ENCODE measurements around the gene CLGN.
A peak's percentile ranks its signal among the peaks of the same experiment; 100 is the strongest.

The CLGN gene

GRCh38 chr4:140372751-140373327, 54.6 kb downstream of the CLGN start:
- no peak for TF ChIP-seq CTCF (IDR thresholded peaks at IDR 0.05; ENCODE audit: low read depth, low read length, missing control alignments)
- in situ Hi-C loops (cut with HindIII; ENCODE audit: low pct_ligation_motif_present, low sequenced_read_pairs): no loop called here
- DNase-seq: peak; percentile 19

GRCh38 chr4:140368686-140369085, 58.8 kb downstream of the CLGN start:
- H3K36me3 ChIP-seq (replicated peaks): no peaks in the 10 kb centered on the region
- H3K27ac ChIP-seq: no peak overlapping the region
- in situ Hi-C loops (cut with HindIII; ENCODE audit: low pct_ligation_motif_present, low sequenced_read_pairs): no loop called here
- H3K4me3 ChIP-seq (ENCODE audit: low read depth, low read length): no peak overlapping the region
- no peak for TF ChIP-seq CTCF (IDR thresholded peaks at IDR 0.05; ENCODE audit: low read depth, low read length, missing control alignments)
- no peaks in the 10 kb centered on the region for H3K27me3 ChIP-seq (replicated peaks)
- DNase-seq: no peak

More at GRCh38 chr4:140372751-140373327, 54.6 kb downstream of the CLGN start:
- Histone ChIP-seq H3K27me3 (replicated peaks) (no peaks in the 10 kb centered on the region), H3K27ac (peak overlapping the region; percentile 41), H3K36me3 (replicated peaks) (no peaks in the 10 kb centered on the region), H3K4me3 (ENCODE audit: low read depth, low read length) (peak overlapping the region; percentile 78)

- Histone ChIP-seq H3K36me3 (replicated peaks) (no peaks in the 10 kb centered on the region), H3K27me3 (replicated peaks) (no peaks in the 10 kb centered on the region), H3K27ac (no peak overlapping the region), H3K4me3 (ENCODE audit: low read depth, low read length) (no peak overlapping the region)
- DNase-seq: peak; percentile 48
- in situ Hi-C loops (cut with HindIII; ENCODE audit: low pct_ligation_motif_present, low sequenced_read_pairs): no loop called here
- TF ChIP-seq CTCF (IDR thresholded peaks at IDR 0.05; ENCODE audit: low read depth, low read length, missing control alignments): no peak
Observed at GRCh38 chr4:140367738-140368137, 59.7 kb downstream of the CLGN start.

GRCh38 chr4:140363558-140363957, 63.9 kb downstream of the CLGN start:
- in situ Hi-C loops (cut with HindIII; ENCODE audit: low pct_ligation_motif_present, low sequenced_read_pairs): no loop called here
- Histone ChIP-seq H3K27ac (no peak overlapping the region), H3K36me3 (replicated peaks) (no peaks in the 10 kb centered on the region), H3K27me3 (replicated peaks) (no peaks in the 10 kb centered on the region), H3K4me3 (ENCODE audit: low read depth, low read length) (no peak overlapping the region)
- DNase-seq: no peak
- TF ChIP-seq CTCF (IDR thresholded peaks at IDR 0.05; ENCODE audit: low read depth, low read length, missing control alignments): no peak

DNA sequence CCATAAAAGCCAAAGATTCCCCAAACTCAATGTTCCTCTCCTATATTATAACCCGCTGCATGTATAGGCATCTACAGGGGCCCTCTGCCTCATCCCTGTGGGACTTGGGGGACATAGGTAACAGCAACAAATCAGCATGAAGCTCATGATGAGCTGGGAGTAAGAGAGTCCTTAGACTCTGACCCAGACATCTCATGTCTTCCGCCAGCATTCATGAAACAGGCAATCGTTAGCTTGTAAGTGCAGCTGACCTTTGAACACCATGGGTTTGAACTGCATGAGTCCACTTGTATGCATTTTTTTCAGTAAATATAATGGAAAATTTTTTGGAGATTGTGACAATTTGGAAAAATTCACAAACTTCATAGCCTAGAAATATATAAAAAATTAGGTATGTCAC, 64.4 kb downstream of the CLGN start:
- in situ Hi-C loops (cut with HindIII; ENCODE audit: low pct_ligation_motif_present, low sequenced_read_pairs): no loop called here
- no peaks in the 10 kb centered on the region for H3K27me3 ChIP-seq (replicated peaks)

More for the DNA sequence above, 64.4 kb downstream of the CLGN start:
- TF ChIP-seq CTCF (IDR thresholded peaks at IDR 0.05; ENCODE audit: low read depth, low read length, missing control alignments): no peak
- H3K4me3 ChIP-seq (ENCODE audit: low read depth, low read length): no peak overlapping the region
- no peak for DNase-seq
- no peak overlapping the region for H3K27ac ChIP-seq
- H3K36me3 ChIP-seq (replicated peaks): no peaks in the 10 kb centered on the region

Data from brain microvascular endothelial cell (primary cell).